SU-DHL-6 (cell line): Measurements from ENCODE around the gene ARRDC3.
"Not testable (repeated sequence)": the region's sequence is repeated elsewhere in the genome, so short reads cannot be mapped to it uniquely, and the experiment has no call there.

Experiments used
- H2AFZ ChIP-seq: fragments of 200-600 bp; sonication (generic); 2 replicates; pipeline ENCODE4 v1.6.1; 2014; ENCODE audit warnings: low read depth, mild to moderate bottlenecking, moderate library complexity, mixed read lengths, antibody characterized with exemption, low read length; ENCODE audit not compliant: severe bottlenecking
- H3F3A ChIP-seq: fragments of 200-600 bp; shearing (Covaris generic); 2 replicates; pipeline ENCODE4 v1.6.0; 2016; ENCODE audit warnings: antibody characterized with exemption, mild to moderate bottlenecking; ENCODE audit not compliant: insufficient read depth
- H3K27ac ChIP-seq: fragments of 200-600 bp; sonication (generic); 2 replicates; pipeline ENCODE4 v1.5.1; 2016; ENCODE audit warnings: low read depth, mild to moderate bottlenecking, low read length, moderate library complexity, mixed read lengths
- H3K27me3 ChIP-seq: fragments of 200-600 bp; sonication (generic), shearing (Covaris generic); 2 replicates; pipeline ENCODE4 v1.6.0; 2014; ENCODE audit warnings: mild to moderate bottlenecking, low read length
- H3K36me3 ChIP-seq: fragments of 200-600 bp; sonication (generic); 2 replicates; pipeline ENCODE4 v1.6.1; 2014; ENCODE audit warnings: mild to moderate bottlenecking, low read length, mixed read lengths
- H3K4me2 ChIP-seq: fragments of 300-600, 200-600 bp; shearing (Covaris generic), sonication (generic); 2 replicates; pipeline ENCODE4 v1.6.0; 2014; ENCODE audit warnings: low read length, low read depth, mild to moderate bottlenecking; ENCODE audit not compliant: poor library complexity, severe bottlenecking
- H3K4me3 ChIP-seq: fragments of 200-600 bp; sonication (generic); 2 replicates; pipeline ENCODE4 v1.5.1; 2014; ENCODE audit warnings: antibody characterized with exemption, low read length, mild to moderate bottlenecking, mixed read lengths; ENCODE audit not compliant: insufficient read depth, poor library complexity, severe bottlenecking
- H3K79me2 ChIP-seq: fragments of 200-600 bp; sonication (generic); 2 replicates; pipeline ENCODE4 v1.6.1; 2014; ENCODE audit warnings: mild to moderate bottlenecking, low read length, moderate library complexity; ENCODE audit not compliant: insufficient read depth
- H3K9ac ChIP-seq: fragments of 200-600 bp; sonication (generic); 2 replicates; pipeline ENCODE4 v1.7.0; 2014; ENCODE audit warnings: mild to moderate bottlenecking, low read length
- H3K9me2 ChIP-seq: fragments of 200-600 bp; sonication (generic); replicated peaks from 2 replicates; pipeline ENCODE4 v1.6.1; 2014; ENCODE audit warnings: low read length; ENCODE audit not compliant: insufficient read depth
- H3K9me3 ChIP-seq: fragments of 200-600 bp; sonication (generic); 2 replicates; pipeline ENCODE4 v1.6.1; 2014; ENCODE audit warnings: low read length, mixed read lengths; ENCODE audit not compliant: insufficient read depth
- H4K20me1 ChIP-seq: fragments of 200-600 bp; sonication (generic); 2 replicates; pipeline ENCODE4 v1.6.1; 2014; ENCODE audit warnings: low read depth, mild to moderate bottlenecking, antibody characterized with exemption, low read length, moderate library complexity, mixed read lengths
- EZH2phosphoT487 ChIP-seq: fragments of 200-600 bp; sonication (generic), shearing (Covaris generic); conservative IDR thresholded peaks from 2 replicates; pipeline ENCODE4 v1.6.1; 2018; ENCODE audit warnings: mild to moderate bottlenecking, antibody characterized with exemption, low read length, moderate library complexity, mixed read lengths
- TF ChIP-seq, protein P1 (sequence below): fragments of 200-600 bp; sonication (generic); IDR thresholded peaks from one replicate; pipeline ENCODE4 v1.5.1; 2017; ENCODE audit warnings: antibody characterized with exemption, mild to moderate bottlenecking, low read length, moderate library complexity; ENCODE audit not compliant: insufficient read depth, poor library complexity, severe bottlenecking

Gene ARRDC3

DNA sequence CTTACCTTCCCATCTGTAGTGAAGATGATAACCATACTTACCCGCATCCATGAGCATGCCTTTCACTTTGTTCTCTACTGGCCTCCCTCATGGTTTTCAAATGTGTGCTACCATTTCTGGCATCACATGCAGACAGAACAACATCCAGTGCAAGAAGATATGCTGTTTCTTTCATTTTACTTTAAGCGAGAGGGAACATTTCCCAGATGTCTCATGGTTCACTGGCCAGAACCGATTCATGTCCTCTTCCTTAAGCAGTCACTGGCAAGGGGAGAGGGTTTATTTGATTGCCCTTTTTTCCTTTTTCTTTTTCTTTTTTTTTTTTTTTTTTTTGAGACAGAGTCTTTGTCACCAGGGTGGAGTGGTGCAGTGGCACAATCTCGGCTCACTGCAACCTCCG, 37.7 kb downstream of the ARRDC3 start:
- Histone ChIP-seq H3K9ac (no peak overlapping the region), H3F3A (no peaks in the 10 kb centered on the region), H3K79me2 (no peaks in the 10 kb centered on the region), H3K27me3 (no peaks in the 10 kb centered on the region), H3K4me3 (no peak overlapping the region), H3K27ac (no peak overlapping the region), H3K9me3 (no peaks in the 10 kb centered on the region), H3K36me3 (no peaks in the 10 kb centered on the region), H3K9me2 (no peaks in the 10 kb centered on the region), H3K4me2 (no peak overlapping the region), H4K20me1 (no peaks in the 10 kb centered on the region), H2AFZ (no peak overlapping the region)
- TF ChIP-seq, protein P1, sequence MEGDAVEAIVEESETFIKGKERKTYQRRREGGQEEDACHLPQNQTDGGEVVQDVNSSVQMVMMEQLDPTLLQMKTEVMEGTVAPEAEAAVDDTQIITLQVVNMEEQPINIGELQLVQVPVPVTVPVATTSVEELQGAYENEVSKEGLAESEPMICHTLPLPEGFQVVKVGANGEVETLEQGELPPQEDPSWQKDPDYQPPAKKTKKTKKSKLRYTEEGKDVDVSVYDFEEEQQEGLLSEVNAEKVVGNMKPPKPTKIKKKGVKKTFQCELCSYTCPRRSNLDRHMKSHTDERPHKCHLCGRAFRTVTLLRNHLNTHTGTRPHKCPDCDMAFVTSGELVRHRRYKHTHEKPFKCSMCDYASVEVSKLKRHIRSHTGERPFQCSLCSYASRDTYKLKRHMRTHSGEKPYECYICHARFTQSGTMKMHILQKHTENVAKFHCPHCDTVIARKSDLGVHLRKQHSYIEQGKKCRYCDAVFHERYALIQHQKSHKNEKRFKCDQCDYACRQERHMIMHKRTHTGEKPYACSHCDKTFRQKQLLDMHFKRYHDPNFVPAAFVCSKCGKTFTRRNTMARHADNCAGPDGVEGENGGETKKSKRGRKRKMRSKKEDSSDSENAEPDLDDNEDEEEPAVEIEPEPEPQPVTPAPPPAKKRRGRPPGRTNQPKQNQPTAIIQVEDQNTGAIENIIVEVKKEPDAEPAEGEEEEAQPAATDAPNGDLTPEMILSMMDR, result no peak
- no peak for TF ChIP-seq EZH2phosphoT487

DNA sequence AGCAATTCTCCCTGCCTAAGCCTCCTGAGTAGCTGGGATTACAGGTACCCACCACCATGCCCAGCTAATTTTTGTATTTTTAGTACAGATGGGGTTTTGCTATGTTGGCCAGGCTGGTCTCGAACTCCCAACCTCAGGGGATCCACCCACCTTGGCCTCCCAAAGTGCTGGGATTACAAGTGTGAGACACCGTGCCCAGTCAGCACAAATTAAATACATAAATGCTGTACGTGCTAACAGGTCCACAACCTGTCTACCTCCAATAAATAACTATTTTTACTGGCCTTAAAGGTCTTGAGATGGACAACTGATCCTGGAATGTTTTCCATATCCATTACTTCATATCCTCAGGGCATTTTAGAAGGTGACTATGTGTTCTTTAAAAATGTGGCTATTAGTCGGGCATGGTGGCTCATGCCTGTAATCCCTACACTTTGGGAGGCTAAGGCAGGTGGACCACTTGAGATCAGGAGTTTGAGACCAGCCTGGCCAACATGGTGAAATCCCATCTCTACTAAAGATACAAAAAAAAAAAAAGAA, 38.4 kb downstream of the ARRDC3 start:
- H3F3A ChIP-seq, H3K36me3 ChIP-seq, H4K20me1 ChIP-seq, H3K9ac ChIP-seq, H3K9me2 ChIP-seq, H3K79me2 ChIP-seq, H3K4me2 ChIP-seq, H3K27ac ChIP-seq, H2AFZ ChIP-seq, H3K9me3 ChIP-seq, H3K27me3 ChIP-seq, H3K4me3 ChIP-seq: not testable (repeated sequence)

DNA sequence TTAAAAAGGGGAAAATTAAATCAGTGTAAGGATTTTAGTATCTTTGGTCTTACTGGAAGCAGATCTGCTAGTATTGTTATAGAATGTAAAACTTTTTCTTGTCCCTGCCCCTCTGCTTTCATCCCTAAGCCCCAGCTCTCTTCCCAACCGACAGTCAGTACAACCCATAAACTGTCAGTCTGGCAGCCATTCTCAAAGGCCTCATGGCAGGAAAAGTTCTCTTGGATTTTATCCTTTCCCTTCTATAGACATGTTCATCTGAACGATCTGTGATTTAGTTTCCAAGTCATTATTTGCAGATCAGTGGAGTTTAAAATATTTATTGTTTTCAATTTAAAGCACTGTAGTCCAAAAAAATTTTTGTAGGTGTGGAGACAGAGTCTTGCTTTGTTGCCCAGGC, 39.2 kb downstream of the ARRDC3 start:
- Histone ChIP-seq H3K4me2 (no peak overlapping the region), H3K9me2 (no peaks in the 10 kb centered on the region), H3K9ac (no peak overlapping the region), H4K20me1 (no peaks in the 10 kb centered on the region), H3K4me3 (no peak overlapping the region), H3K9me3 (no peaks in the 10 kb centered on the region), H3K79me2 (no peaks in the 10 kb centered on the region), H3K36me3 (no peaks in the 10 kb centered on the region), H3F3A (no peaks in the 10 kb centered on the region), H3K27me3 (no peaks in the 10 kb centered on the region), H3K27ac (no peak overlapping the region), H2AFZ (no peak overlapping the region)
- no peak for TF ChIP-seq EZH2phosphoT487
- TF ChIP-seq, protein P1, result no peak

DNA sequence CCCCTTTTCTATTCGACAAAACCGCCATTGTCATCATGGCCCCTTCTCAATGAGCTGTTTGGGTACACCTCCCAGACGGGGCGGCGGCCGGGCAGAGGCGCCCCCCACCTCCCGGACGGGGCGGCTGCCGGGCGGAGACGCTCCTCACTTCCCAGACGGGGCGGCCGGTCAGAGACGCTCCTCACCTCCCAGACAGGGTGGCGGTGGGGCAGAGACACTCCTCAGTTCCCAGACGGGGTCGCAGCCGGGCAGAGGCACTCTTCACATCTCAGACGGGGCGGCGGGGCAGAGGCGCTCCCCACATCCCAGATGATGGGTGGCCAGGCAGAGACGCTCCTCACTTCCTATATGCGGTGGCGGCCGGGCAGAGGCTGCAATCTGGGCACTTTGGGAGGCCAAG, 40.2 kb downstream of the ARRDC3 start:
- H3K9ac ChIP-seq, H4K20me1 ChIP-seq, H3K4me3 ChIP-seq, H3K4me2 ChIP-seq, H3K79me2 ChIP-seq, H3K9me2 ChIP-seq, H3K27me3 ChIP-seq, H3K27ac ChIP-seq, H3K9me3 ChIP-seq, H2AFZ ChIP-seq, H3K36me3 ChIP-seq, H3F3A ChIP-seq: not testable (repeated sequence)
